ENCODE data around the gene L3MBTL2.

The L3MBTL2 gene

GRCh38 chr22:41234815-41235695 is 29.9 kb downstream of the L3MBTL2 start:
- Histone ChIP-seq H3K18ac (ENCODE audit: low read length) (no peak overlapping the region), H3K27ac (ENCODE audit: low read depth, low read length) (no peak overlapping the region), H3K4ac (ENCODE audit: low read depth, low read length) (no peak overlapping the region), H3K4me2 (ENCODE audit: low read length) (no peak overlapping the region), H3K79me1 (ENCODE audit: low read length) (no peaks in the 10 kb centered on the region), H3K23ac (ENCODE audit: low read length) (no peak overlapping the region), H3K4me1 (ENCODE audit: control insufficient read depth, low read depth, low read length) (no peaks in the 10 kb centered on the region), H3K27me3 (ENCODE audit: insufficient read depth, low read length, poor library complexity) (no peaks in the 10 kb centered on the region), H4K5ac (ENCODE audit: low read length) (no peak overlapping the region), H2BK120ac (ENCODE audit: low read depth, low read length) (no peak overlapping the region), H3K4me3 (ENCODE audit: low read length) (no peak overlapping the region), H3K36me3 (ENCODE audit: control insufficient read depth, insufficient read depth, low read length) (no peaks in the 10 kb centered on the region), H2BK15ac (replicated peaks; ENCODE audit: low read depth) (no peak overlapping the region), H2BK5ac (ENCODE audit: low read length) (no peak overlapping the region), H2AK5ac (ENCODE audit: low read length) (no peak overlapping the region), H3K56ac (ENCODE audit: low read length) (no peak overlapping the region), H4K8ac (ENCODE audit: low read depth, low read length) (no peak overlapping the region), H3K9ac (ENCODE audit: low read length) (no peak overlapping the region), H3K79me2 (ENCODE audit: control insufficient read depth, insufficient read depth, low read length) (no peaks in the 10 kb centered on the region)
- no CpG with 5 or more reads among the region's 19 CpGs for WGBS (ENCODE audit: extremely low coverage, insufficient coverage, low lambda C conversion rate)
- no peak for DNase-seq

- Histone ChIP-seq H3K9ac (ENCODE audit: low read length) (peak overlapping the region; percentile 29), H3K27me3 (ENCODE audit: insufficient read depth, low read length, poor library complexity) (no peaks in the 10 kb centered on the region), H3K18ac (ENCODE audit: low read length) (no peak overlapping the region), H4K8ac (ENCODE audit: low read depth, low read length) (no peak overlapping the region), H2BK120ac (ENCODE audit: low read depth, low read length) (no peak overlapping the region), H3K4ac (ENCODE audit: low read depth, low read length) (no peak overlapping the region), H3K79me2 (ENCODE audit: control insufficient read depth, insufficient read depth, low read length) (no peaks in the 10 kb centered on the region), H3K56ac (ENCODE audit: low read length) (peak overlapping the region; percentile 90), H3K36me3 (ENCODE audit: control insufficient read depth, insufficient read depth, low read length) (no peaks in the 10 kb centered on the region), H3K79me1 (ENCODE audit: low read length) (no peaks in the 10 kb centered on the region), H3K4me2 (ENCODE audit: low read length) (no peak overlapping the region), H3K23ac (ENCODE audit: low read length) (peak overlapping the region; percentile 89), H2BK15ac (replicated peaks; ENCODE audit: low read depth) (no peak overlapping the region), H3K4me3 (ENCODE audit: low read length) (no peak overlapping the region), H4K5ac (ENCODE audit: low read length) (no peak overlapping the region), H3K4me1 (ENCODE audit: control insufficient read depth, low read depth, low read length) (no peaks in the 10 kb centered on the region), H2BK5ac (ENCODE audit: low read length) (no peak overlapping the region), H3K27ac (ENCODE audit: low read depth, low read length) (no peak overlapping the region), H2AK5ac (ENCODE audit: low read length) (no peak overlapping the region)
- DNase-seq, result no peak
- WGBS (ENCODE audit: extremely low coverage, insufficient coverage, low lambda C conversion rate), result no CpG with 5 or more reads among the region's 33 CpGs
Observed at GRCh38 chr22:41237036-41237706, 32.1 kb downstream of the L3MBTL2 start.

GRCh38 chr22:41237707-41238569 is 32.8 kb downstream of the L3MBTL2 start:
- H4K8ac ChIP-seq (ENCODE audit: low read depth, low read length), result peak overlapping the region; percentile 88
- H3K4me3 ChIP-seq (ENCODE audit: low read length), result no peak overlapping the region
- peak; percentile 86 for DNase-seq
- no peak overlapping the region for H2AK5ac ChIP-seq (ENCODE audit: low read length)
- no peak overlapping the region for H2BK15ac ChIP-seq (replicated peaks; ENCODE audit: low read depth)
- H3K4ac ChIP-seq (ENCODE audit: low read depth, low read length), result peak overlapping the region; percentile 39
- no peak overlapping the region for H4K5ac ChIP-seq (ENCODE audit: low read length)
- peak overlapping the region; percentile 85 for H3K18ac ChIP-seq (ENCODE audit: low read length)
- H3K4me1 ChIP-seq (ENCODE audit: control insufficient read depth, low read depth, low read length), result no peaks in the 10 kb centered on the region
- H3K36me3 ChIP-seq (ENCODE audit: control insufficient read depth, insufficient read depth, low read length), result no peaks in the 10 kb centered on the region
- H3K79me1 ChIP-seq (ENCODE audit: low read length), result no peaks in the 10 kb centered on the region
- peak overlapping the region; percentile 64 for H3K4me2 ChIP-seq (ENCODE audit: low read length)
- H3K9ac ChIP-seq (ENCODE audit: low read length), result peak overlapping the region; percentile 67
- H3K23ac ChIP-seq (ENCODE audit: low read length), result peak overlapping the region; percentile 0
- H2BK120ac ChIP-seq (ENCODE audit: low read depth, low read length), result no peak overlapping the region
- no peak overlapping the region for H3K27ac ChIP-seq (ENCODE audit: low read depth, low read length)
- H3K56ac ChIP-seq (ENCODE audit: low read length), result peak overlapping the region; percentile 90
- no CpG with 5 or more reads among the region's 97 CpGs for WGBS (ENCODE audit: extremely low coverage, insufficient coverage, low lambda C conversion rate)
- H2BK5ac ChIP-seq (ENCODE audit: low read length), result no peak overlapping the region
- no peaks in the 10 kb centered on the region for H3K79me2 ChIP-seq (ENCODE audit: control insufficient read depth, insufficient read depth, low read length)
- H3K27me3 ChIP-seq (ENCODE audit: insufficient read depth, low read length, poor library complexity), result no peaks in the 10 kb centered on the region

- Histone ChIP-seq H3K4me2 (ENCODE audit: low read length) (no peak overlapping the region), H3K36me3 (ENCODE audit: control insufficient read depth, insufficient read depth, low read length) (no peaks in the 10 kb centered on the region), H2AK5ac (ENCODE audit: low read length) (no peak overlapping the region), H3K23ac (ENCODE audit: low read length) (peak overlapping the region; percentile 45), H3K79me2 (ENCODE audit: control insufficient read depth, insufficient read depth, low read length) (no peaks in the 10 kb centered on the region), H3K4me1 (ENCODE audit: control insufficient read depth, low read depth, low read length) (no peaks in the 10 kb centered on the region), H3K27me3 (ENCODE audit: insufficient read depth, low read length, poor library complexity) (no peaks in the 10 kb centered on the region), H3K9ac (ENCODE audit: low read length) (peak overlapping the region; percentile 67), H3K56ac (ENCODE audit: low read length) (peak overlapping the region; percentile 90), H4K8ac (ENCODE audit: low read depth, low read length) (no peak overlapping the region), H2BK5ac (ENCODE audit: low read length) (no peak overlapping the region), H3K27ac (ENCODE audit: low read depth, low read length) (no peak overlapping the region), H2BK120ac (ENCODE audit: low read depth, low read length) (no peak overlapping the region), H2BK15ac (replicated peaks; ENCODE audit: low read depth) (no peak overlapping the region), H3K79me1 (ENCODE audit: low read length) (no peaks in the 10 kb centered on the region), H3K4ac (ENCODE audit: low read depth, low read length) (no peak overlapping the region), H3K18ac (ENCODE audit: low read length) (peak overlapping the region; percentile 85), H3K4me3 (ENCODE audit: low read length) (no peak overlapping the region), H4K5ac (ENCODE audit: low read length) (no peak overlapping the region)
- DNase-seq, result no peak
- WGBS (ENCODE audit: extremely low coverage, insufficient coverage, low lambda C conversion rate), result no CpG with 5 or more reads among the region's 32 CpGs
Observed at GRCh38 chr22:41238570-41239442, 33.7 kb downstream of the L3MBTL2 start.

GRCh38 chr22:41239443-41240128 is 34.5 kb downstream of the L3MBTL2 start:
- H3K36me3 ChIP-seq (ENCODE audit: control insufficient read depth, insufficient read depth, low read length), result no peaks in the 10 kb centered on the region
- no peak overlapping the region for H3K4me3 ChIP-seq (ENCODE audit: low read length)
- H4K5ac ChIP-seq (ENCODE audit: low read length), result no peak overlapping the region
- no peak overlapping the region for H2BK5ac ChIP-seq (ENCODE audit: low read length)
- no peak overlapping the region for H3K23ac ChIP-seq (ENCODE audit: low read length)
- H3K18ac ChIP-seq (ENCODE audit: low read length), result no peak overlapping the region
- no CpG with 5 or more reads among the region's 16 CpGs for WGBS (ENCODE audit: extremely low coverage, insufficient coverage, low lambda C conversion rate)
- H3K4ac ChIP-seq (ENCODE audit: low read depth, low read length), result no peak overlapping the region
- H3K56ac ChIP-seq (ENCODE audit: low read length), result no peak overlapping the region
- no peak overlapping the region for H2AK5ac ChIP-seq (ENCODE audit: low read length)
- no peak overlapping the region for H3K4me2 ChIP-seq (ENCODE audit: low read length)
- no peak for DNase-seq
- H3K9ac ChIP-seq (ENCODE audit: low read length), result no peak overlapping the region
- no peaks in the 10 kb centered on the region for H3K79me2 ChIP-seq (ENCODE audit: control insufficient read depth, insufficient read depth, low read length)
- no peaks in the 10 kb centered on the region for H3K27me3 ChIP-seq (ENCODE audit: insufficient read depth, low read length, poor library complexity)
- H3K27ac ChIP-seq (ENCODE audit: low read depth, low read length), result no peak overlapping the region
- no peaks in the 10 kb centered on the region for H3K79me1 ChIP-seq (ENCODE audit: low read length)
- no peak overlapping the region for H2BK120ac ChIP-seq (ENCODE audit: low read depth, low read length)
- no peak overlapping the region for H4K8ac ChIP-seq (ENCODE audit: low read depth, low read length)
- H2BK15ac ChIP-seq (replicated peaks; ENCODE audit: low read depth), result no peak overlapping the region
- H3K4me1 ChIP-seq (ENCODE audit: control insufficient read depth, low read depth, low read length), result no peaks in the 10 kb centered on the region
